HG03064 (cell line): Measurements from ENCODE around the gene SLC13A3.

Experiments
- ATAC-seq: cut with Tn5 transposase; IDR thresholded peaks from one replicate; pipeline ENCODE4 v1.9.1; 2021; ENCODE audit warnings: low read depth; ENCODE audit not compliant: unreplicated experiment

SLC13A3 gene

GRCh38 chr20:46657137-46657536 lies 5.9 kb upstream of the SLC13A3 start:
- no peak for ATAC-seq

- no peak for ATAC-seq
These were observed 1.4 kb upstream of the SLC13A3 start for GRCh38 chr20:46652699-46653098.

- ATAC-seq = no peak
These were observed 626 bp downstream of the SLC13A3 start for GRCh38 chr20:46650575-46651090.

GRCh38 chr20:46649965-46650542 lies 1.2 kb downstream of the SLC13A3 start:
- ATAC-seq = no peak

GRCh38 chr20:46649650-46649949 lies 1.7 kb downstream of the SLC13A3 start:
- ATAC-seq = no peak

GRCh38 chr20:46648903-46649649 lies 2.2 kb downstream of the SLC13A3 start:
- ATAC-seq = no peak

- ATAC-seq = no peak
These were observed 3.8 kb downstream of the SLC13A3 start for GRCh38 chr20:46647469-46647868.

GRCh38 chr20:46646659-46647380 lies 4.4 kb downstream of the SLC13A3 start:
- no peak for ATAC-seq

GRCh38 chr20:46646122-46646521 lies 5.1 kb downstream of the SLC13A3 start:
- no peak for ATAC-seq

GRCh38 chr20:46644733-46645132 lies 6.5 kb downstream of the SLC13A3 start:
- ATAC-seq = no peak

GRCh38 chr20:46644160-46644559 lies 7.1 kb downstream of the SLC13A3 start:
- ATAC-seq = no peak

- no peak for ATAC-seq
These were observed 8.3 kb downstream of the SLC13A3 start for GRCh38 chr20:46642969-46643343.

- no peak for ATAC-seq
These were observed 8.8 kb downstream of the SLC13A3 start for GRCh38 chr20:46642265-46642968.

- no peak for ATAC-seq
These were observed 9.8 kb downstream of the SLC13A3 start for GRCh38 chr20:46641424-46641823.

- ATAC-seq = no peak
These were observed 10.5 kb downstream of the SLC13A3 start for GRCh38 chr20:46640536-46641311.

- no peak for ATAC-seq
These were observed 11.2 kb downstream of the SLC13A3 start for GRCh38 chr20:46640044-46640443.

GRCh38 chr20:46639587-46639986 lies 11.7 kb downstream of the SLC13A3 start:
- no peak for ATAC-seq

- no peak for ATAC-seq
These were observed 12.4 kb downstream of the SLC13A3 start for GRCh38 chr20:46638898-46639274.

- ATAC-seq = no peak
These were observed 12.9 kb downstream of the SLC13A3 start for GRCh38 chr20:46638134-46638897.
